WTC11 (cell line): ENCODE results near the gene PPP1R9A. TPM values are rescaled to one million over a fixed set of nuclear protein-coding genes. Genes with fewer than 3 reads are reported as not detected.

Source experiments
- ATAC-seq: fragments of 200-7000 bp; cut with Tn5 transposase; 2 replicates; pipeline ENCODE4 v1.10.0; 2021; ENCODE audit warnings: mild to moderate bottlenecking, moderate library complexity
- CTCF ChIA-PET: fragments of 300-600 bp; sonication (Branson Sonifier 250); formaldehyde crosslinking; loops from one replicate; lab custom pipeline; 2021; ENCODE audit warnings: antibody characterized with exemption; lab: Charles Lee
- POLR2A ChIA-PET: fragments of 350-600 bp; sonication (Branson Sonifier 250); formaldehyde crosslinking; loops from one replicate; lab custom pipeline; 2021; ENCODE audit warnings: antibody characterized with exemption; lab: Charles Lee
- DNase-seq: peaks from one replicate; pipeline ENCODE4 v3.0.0; 2021; ENCODE audit warnings: low spot score
- H3K27ac Mint-ChIP-seq: 2 replicates; pipeline ENCODE4 v1.8.0; 2021; ENCODE audit warnings: mixed read lengths
- H3K27me3 Mint-ChIP-seq: 2 replicates; pipeline ENCODE4 v1.8.0; 2021; ENCODE audit warnings: low read depth, mild to moderate bottlenecking, moderate library complexity, mixed read lengths
- H3K36me3 Mint-ChIP-seq: 2 replicates; pipeline ENCODE4 v1.8.0; 2021; ENCODE audit warnings: mixed read lengths
- H3K4me1 Mint-ChIP-seq: 2 replicates; pipeline ENCODE4 v1.8.0; 2022; ENCODE audit warnings: mixed read lengths
- H3K4me3 Mint-ChIP-seq: 2 replicates; pipeline ENCODE4 v1.8.0; 2021; ENCODE audit warnings: mild to moderate bottlenecking, moderate library complexity, mixed read lengths
- H3K9me3 Mint-ChIP-seq: 2 replicates; pipeline ENCODE4 v1.8.0; 2021; ENCODE audit warnings: mixed read lengths
- AR ChIP-seq: fragments of 250-450 bp; sonication (Bioruptor Pico); IDR thresholded peaks from 2 replicates; pipeline ENCODE4 v1.9.0; 2021; ENCODE audit warnings: mild to moderate bottlenecking
- CREM ChIP-seq: sonication (generic); formaldehyde crosslinking; IDR thresholded peaks from 2 replicates; pipeline ENCODE4 v1.8.1; 2022; ENCODE audit warnings: mild to moderate bottlenecking, missing genetic modification reagents, moderate library complexity
- ERG ChIP-seq: fragments of 250-450 bp; sonication (Bioruptor Pico); IDR thresholded peaks from 2 replicates; pipeline ENCODE4 v1.8.0; 2021; ENCODE audit warnings: mild to moderate bottlenecking
- ETV6 ChIP-seq: sonication (generic); formaldehyde crosslinking; IDR thresholded peaks from 2 replicates; pipeline ENCODE4 v1.8.1; 2022; ENCODE audit warnings: mild to moderate bottlenecking, missing genetic modification reagents
- GTF2I ChIP-seq: fragments of 250-450 bp; sonication (Bioruptor Pico); conservative IDR thresholded peaks from 2 replicates; pipeline ENCODE4 v1.4.0; 2021; ENCODE audit warnings: mild to moderate bottlenecking
- KAT7 ChIP-seq: sonication (generic); formaldehyde crosslinking; IDR thresholded peaks from 2 replicates; pipeline ENCODE4 v1.8.1; 2023; ENCODE audit warnings: missing genetic modification reagents, mild to moderate bottlenecking, borderline replicate concordance
- MXD4 ChIP-seq: fragments of 250-450 bp; sonication (Bioruptor Pico); IDR thresholded peaks from 2 replicates; pipeline ENCODE4 v1.8.0; 2021; ENCODE audit warnings: mild to moderate bottlenecking, moderate library complexity, borderline replicate concordance
- NR1H2 ChIP-seq: sonication (generic); formaldehyde crosslinking; IDR thresholded peaks from 2 replicates; pipeline ENCODE4 v1.9.0; 2021; ENCODE audit warnings: mild to moderate bottlenecking, moderate library complexity, missing genetic modification reagents
- NR2C2 ChIP-seq: sonication (generic); formaldehyde crosslinking; IDR thresholded peaks from 2 replicates; pipeline ENCODE4 v1.8.0; 2022; ENCODE audit warnings: mild to moderate bottlenecking, missing genetic modification reagents
- RELA ChIP-seq: sonication (generic); formaldehyde crosslinking; IDR thresholded peaks from 2 replicates; pipeline ENCODE4 v1.8.1; 2022; ENCODE audit warnings: missing genetic modification reagents, mild to moderate bottlenecking, borderline replicate concordance
- RORB ChIP-seq: fragments of 250-450 bp; sonication (Bioruptor Pico); IDR thresholded peaks from 2 replicates; pipeline ENCODE4 v1.9.0; 2021; ENCODE audit warnings: mild to moderate bottlenecking
- STAT6 ChIP-seq: sonication (generic); formaldehyde crosslinking; conservative IDR thresholded peaks from 2 replicates; pipeline ENCODE4 v1.8.1; 2023; ENCODE audit warnings: mild to moderate bottlenecking, low read depth, missing genetic modification reagents, moderate library complexity
- USF1 ChIP-seq: sonication (generic); formaldehyde crosslinking; IDR thresholded peaks from 2 replicates; pipeline ENCODE4 v1.8.0; 2022; ENCODE audit warnings: mild to moderate bottlenecking, missing genetic modification reagents
- ZMAT4 ChIP-seq: fragments of 250-450 bp; sonication (Bioruptor Pico); IDR thresholded peaks from 2 replicates; pipeline ENCODE4 v1.9.0; 2021; ENCODE audit warnings: mild to moderate bottlenecking
- ZNF219 ChIP-seq: sonication (generic); formaldehyde crosslinking; IDR thresholded peaks from 2 replicates; pipeline ENCODE4 v1.8.0; 2023; ENCODE audit warnings: missing genetic modification reagents, mild to moderate bottlenecking, borderline replicate concordance
- ZNF532 ChIP-seq: fragments of 250-450 bp; sonication (Bioruptor Pico); IDR thresholded peaks from 2 replicates; pipeline ENCODE4 v1.9.0; 2021; ENCODE audit warnings: mild to moderate bottlenecking, borderline replicate concordance
- ZSCAN18 ChIP-seq: fragments of 250-450 bp; sonication (Bioruptor Pico); IDR thresholded peaks from 2 replicates; pipeline ENCODE4 v2.1.2; 2022; ENCODE audit warnings: mild to moderate bottlenecking, moderate library complexity
- total RNA-seq: library from RNA; stranded (reverse); gene quantifications from 3 replicates; pipeline ENCODE4 v1.2.3, GENCODE V29; 2021

Gene PPP1R9A
- total RNA-seq, 1 experiment from 2014 or later, result 16.8 TPM

GRCh38 chr7:94901981-94902380 is 5.4 kb upstream of the PPP1R9A start:
- ChIA-PET POLR2A (no interaction called here), CTCF (no interaction called here)
- no peak for TF ChIP-seq ZNF532
- TF ChIP-seq RELA, result no peak
- TF ChIP-seq USF1, result no peak
- TF ChIP-seq RORB (CRISPR knock-in tag), result no peak
- TF ChIP-seq MXD4 (CRISPR knock-in tag), result no peak
- no peak for TF ChIP-seq GTF2I (CRISPR knock-in tag)
- TF ChIP-seq STAT6 (CRISPR knock-in tag), result no peak
- no peak for TF ChIP-seq CREM (CRISPR knock-in tag)
- TF ChIP-seq NR1H2 (CRISPR knock-in tag), result no peak
- no peak for TF ChIP-seq KAT7

GRCh38 chr7:94903971-94904370 is 3.4 kb upstream of the PPP1R9A start:
- H3K36me3 Mint-ChIP-seq, result no peaks in the 10 kb centered on the region
- no peak overlapping the region for H3K4me3 Mint-ChIP-seq
- H3K9me3 Mint-ChIP-seq, result no peaks in the 10 kb centered on the region
- no peaks in the 10 kb centered on the region for H3K27me3 Mint-ChIP-seq
- TF ChIP-seq STAT6 (CRISPR knock-in tag) (no peak), ETV6 (CRISPR knock-in tag) (no peak), RELA (no peak), ZMAT4 (CRISPR knock-in tag) (no peak), ZNF219 (no peak), ERG (CRISPR knock-in tag) (no peak), ZSCAN18 (no peak), NR2C2 (no peak), AR (CRISPR knock-in tag) (no peak)
- no peak for ATAC-seq
- ChIA-PET CTCF (no interaction called here), POLR2A (no interaction called here)
- H3K27ac Mint-ChIP-seq, result no peak overlapping the region
- peaks cover 15% of the 10 kb centered on the region for H3K4me1 Mint-ChIP-seq
- no peak for DNase-seq

More at GRCh38 chr7:94901981-94902380, 5.4 kb upstream of the PPP1R9A start:
- H3K4me3 Mint-ChIP-seq, result no peak overlapping the region
- H3K36me3 Mint-ChIP-seq, result no peaks in the 10 kb centered on the region
- peaks cover 11% of the 10 kb centered on the region for H3K4me1 Mint-ChIP-seq
- H3K27ac Mint-ChIP-seq, result no peak overlapping the region
- DNase-seq (no peak), ATAC-seq (no peak)
- H3K27me3 Mint-ChIP-seq, result no peaks in the 10 kb centered on the region
- no peaks in the 10 kb centered on the region for H3K9me3 Mint-ChIP-seq
